ENCODE results near the gene CNDP1.
"Not testable (repeated sequence)": the region's sequence is repeated elsewhere in the genome, so short reads cannot be mapped to it uniquely, and the experiment has no call there.

The CNDP1 gene

DNA sequence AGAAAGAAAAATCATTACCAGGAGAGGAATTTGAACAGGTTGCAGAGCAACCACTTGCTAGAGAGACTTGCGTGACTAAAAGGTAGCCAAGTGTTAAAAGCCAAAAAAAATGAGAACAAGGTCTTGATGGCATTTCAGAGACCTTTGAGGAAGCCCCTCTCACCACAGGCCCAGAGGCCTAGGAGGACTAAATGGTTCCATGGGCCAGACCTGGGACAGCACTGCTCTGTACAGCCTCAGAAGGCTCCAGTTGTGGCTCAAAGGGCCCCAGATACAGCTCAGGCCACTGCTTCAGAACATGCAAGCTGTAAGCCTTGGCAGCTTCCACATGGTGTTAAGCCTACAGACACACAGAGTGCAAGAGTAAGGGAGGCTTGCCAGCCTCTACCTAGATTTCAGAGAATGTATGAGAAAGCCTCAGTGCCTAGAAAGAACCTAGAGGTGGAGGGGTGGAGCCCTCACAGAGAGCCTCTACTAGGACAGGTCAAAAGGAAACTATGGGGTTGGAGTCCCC is 15.3 kb downstream of the CNDP1 start:
- no peak for DNase-seq

DNA sequence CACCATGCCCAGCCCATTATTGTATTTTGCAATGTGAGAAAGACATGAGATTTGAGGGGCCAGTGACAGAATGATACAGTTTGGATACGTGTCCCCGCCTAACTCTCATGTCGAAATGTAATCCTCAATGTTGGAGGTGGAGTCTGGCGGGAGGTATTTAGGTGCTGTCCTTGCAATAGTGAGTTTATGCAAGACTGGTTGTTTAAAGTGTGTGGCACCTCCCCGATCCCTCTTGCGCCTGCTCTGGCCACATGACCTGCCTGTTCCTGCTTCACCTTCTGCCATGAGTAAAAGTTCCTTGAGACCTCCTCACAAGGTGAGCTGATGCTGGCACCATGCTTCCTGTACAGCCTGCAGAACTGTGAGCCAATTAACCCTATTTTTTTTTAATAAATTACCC is 16.6 kb downstream of the CNDP1 start:
- no peak for DNase-seq

DNA sequence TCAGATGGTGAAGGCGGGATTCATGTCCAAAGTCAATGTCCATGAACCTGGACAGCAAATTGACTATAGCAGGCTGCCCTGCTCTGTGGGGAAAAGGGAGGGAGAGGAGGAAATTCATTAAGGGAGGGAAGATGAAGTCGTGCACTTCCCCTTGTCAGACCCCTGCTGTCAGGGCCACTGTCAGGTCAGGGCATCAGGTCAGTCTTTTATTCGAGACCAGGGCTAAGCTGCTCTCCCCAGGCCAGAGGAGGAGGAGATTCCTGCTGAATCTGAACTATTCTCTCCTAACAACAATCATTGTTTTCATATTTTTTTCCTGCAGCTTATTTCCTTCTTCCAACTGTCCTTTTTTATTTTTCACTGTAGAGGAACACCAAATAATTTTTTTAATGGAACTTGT is 17.2 kb downstream of the CNDP1 start:
- no peak for DNase-seq

DNA sequence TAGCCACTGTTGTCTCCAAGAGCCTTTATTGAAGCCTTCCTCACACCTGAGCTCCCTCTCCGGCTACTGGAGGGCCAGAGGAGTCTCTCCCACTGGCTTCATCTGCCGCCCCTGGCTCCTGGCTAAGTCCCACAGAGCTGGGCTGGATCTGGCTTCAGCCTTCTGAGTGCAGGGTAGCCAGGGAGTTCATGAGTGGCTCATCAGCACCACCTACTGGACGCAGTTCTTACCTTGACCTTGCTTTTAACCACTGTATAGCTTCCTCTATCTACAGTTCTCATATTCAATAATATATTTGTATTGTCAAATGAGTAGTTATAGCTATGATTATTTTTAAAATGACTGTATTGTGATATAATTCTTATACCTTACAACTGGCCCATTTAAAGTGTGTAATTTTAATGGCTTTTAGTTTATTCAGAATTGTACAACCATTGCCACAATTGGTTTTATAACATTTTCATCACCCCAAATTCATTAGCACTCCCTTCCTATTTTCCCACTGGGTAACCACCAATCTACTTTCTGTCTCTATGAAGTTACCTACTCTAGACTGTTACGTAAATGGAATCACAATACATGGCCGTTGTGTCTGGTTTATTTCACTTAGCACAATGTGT is 17.7 kb downstream of the CNDP1 start:
- DNase-seq = peak; percentile 91

DNA sequence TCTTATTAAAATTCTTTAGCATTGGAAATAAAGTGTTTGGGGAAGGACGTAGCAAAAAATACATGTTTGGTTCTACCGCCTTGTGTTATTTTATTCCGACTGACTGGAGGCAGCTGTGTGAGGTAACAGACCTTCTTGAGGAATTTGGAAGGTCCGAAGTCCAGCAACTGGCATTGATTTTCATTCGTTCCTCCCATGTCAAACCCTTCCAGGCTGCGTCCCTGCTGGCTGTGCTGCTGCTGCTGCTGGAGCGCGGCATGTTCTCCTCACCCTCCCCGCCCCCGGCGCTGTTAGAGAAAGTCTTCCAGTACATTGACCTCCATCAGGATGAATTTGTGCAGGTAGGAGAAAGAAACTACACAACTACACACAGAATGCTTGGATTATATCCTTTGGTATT is 21.8 kb downstream of the CNDP1 start:
- no peak for DNase-seq

DNA sequence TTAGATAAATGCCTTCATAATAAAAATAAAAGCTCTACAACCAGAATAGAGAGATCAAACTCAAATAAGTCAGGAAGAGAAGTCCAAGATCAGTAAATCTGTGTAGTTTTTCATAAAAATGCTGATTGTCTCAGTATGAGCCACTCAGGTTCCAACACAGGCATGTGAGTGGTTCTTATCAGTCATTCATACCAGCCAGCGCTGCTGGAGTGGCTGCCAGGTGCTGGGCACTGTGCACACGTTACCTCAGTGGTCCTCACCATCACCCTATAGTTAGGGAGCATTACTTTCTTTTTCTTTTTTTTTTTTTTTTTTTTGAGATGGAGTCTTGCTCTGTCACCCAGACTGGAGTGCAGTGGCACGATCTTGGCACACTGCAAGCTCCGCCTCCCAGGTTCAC is 23.8 kb downstream of the CNDP1 start:
- no peak for DNase-seq

DNA sequence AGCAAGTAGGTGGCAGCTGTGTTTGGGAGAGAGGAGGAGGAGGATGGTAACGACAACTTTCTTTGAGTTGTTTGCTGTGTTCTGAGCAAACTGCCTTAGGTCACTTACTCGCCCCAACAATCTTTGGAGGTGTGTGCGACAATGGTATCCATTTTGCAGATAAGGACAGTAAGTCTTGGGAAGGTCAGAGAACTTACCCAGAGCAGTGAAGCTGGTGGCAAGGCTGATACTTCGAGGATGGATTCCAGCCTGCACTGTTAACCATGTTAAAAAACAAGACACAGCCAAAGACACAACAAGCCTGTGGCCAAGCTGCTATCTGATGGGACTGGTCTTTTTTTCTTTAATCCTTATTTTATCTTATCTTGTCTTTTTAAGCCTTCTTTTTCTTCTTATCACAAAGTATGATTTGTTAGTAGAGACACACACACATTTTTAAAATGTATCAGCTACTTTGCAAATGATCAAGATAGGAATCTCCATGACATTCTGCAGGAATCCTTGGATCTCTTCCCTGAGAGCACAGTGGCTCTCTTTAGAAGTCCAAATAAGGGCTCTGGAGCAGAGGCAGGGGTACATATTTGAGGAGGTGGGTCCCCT is 27.9 kb downstream of the CNDP1 start:
- DNase-seq = no peak

DNA sequence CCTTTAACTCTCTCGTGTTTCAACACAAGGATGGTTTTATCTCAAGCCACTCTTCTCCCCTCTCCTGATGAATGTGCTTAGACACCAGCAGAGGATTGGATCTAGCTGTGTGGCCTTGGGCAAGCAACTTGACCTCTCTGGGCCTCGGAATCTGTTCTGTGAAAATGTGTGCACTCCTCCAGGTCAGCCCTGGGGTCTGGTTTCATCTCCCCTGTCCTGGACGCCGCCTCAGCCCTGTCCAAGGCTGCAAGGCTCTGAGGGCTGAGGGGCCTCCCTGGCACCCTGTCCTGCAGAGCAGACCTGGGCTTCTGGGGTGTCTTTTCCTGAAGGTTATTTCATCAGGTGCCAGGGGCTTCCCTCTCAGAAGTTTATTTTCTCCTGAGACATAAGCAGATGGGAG is 28.5 kb downstream of the CNDP1 start:
- DNase-seq = no peak

DNA sequence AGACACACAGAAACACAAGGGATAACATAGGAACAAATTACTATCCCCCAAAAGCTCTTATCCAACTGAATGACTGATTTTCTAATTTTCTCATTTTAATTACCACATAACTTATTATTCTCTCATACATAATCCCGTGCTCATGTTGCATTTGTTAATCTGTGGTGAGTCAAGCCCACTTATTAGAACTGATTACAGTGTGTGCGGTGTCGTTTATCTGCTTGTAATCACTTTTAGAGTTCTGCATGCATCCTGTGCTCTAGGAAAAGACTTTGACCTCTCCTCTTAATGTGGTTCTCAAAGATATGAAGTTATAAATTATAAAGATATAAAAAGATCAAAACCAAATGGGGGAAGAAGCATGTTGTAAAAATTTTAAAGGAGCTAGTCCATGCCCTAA is 29.7 kb downstream of the CNDP1 start:
- no peak for DNase-seq

DNA sequence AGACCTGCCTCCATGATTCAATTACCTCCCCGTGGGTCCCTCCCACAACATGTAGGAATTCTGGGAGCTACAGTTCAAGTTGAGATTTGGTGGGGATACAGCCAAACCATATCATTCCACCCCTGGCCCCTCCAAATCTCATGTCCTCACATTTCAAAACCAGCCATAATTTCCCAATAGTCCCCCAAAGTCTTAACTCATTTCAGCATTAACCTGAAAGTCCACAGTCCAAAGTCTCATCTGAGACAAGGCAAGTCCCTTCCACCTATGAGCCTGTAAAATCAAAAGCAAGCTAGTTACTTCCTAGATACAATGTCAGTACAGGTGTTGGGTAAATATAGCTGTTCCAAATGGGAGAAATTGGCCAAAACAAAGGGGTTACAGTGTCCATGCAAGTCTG is 30.9 kb downstream of the CNDP1 start:
- DNase-seq = not testable (repeated sequence)

DNA sequence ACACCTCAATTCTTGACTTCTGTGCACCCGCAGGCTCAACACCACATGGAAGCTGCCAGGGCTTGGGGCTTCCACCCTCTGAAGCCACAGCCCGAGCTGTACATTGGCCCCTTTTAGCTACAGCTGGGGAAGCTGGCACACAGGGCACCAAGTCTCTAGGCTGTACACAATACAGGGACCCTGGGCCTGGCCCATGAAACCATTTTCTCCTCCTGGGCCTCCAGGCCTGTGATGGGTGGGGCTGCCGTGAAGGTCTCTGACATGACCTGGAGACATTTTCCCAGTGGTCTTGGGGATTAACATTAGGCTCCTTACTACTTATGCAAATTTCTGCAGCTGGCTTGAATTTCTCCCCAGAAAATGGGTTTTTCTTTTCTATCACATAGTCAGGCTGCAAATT is 31.7 kb downstream of the CNDP1 start:
- not testable (repeated sequence) for DNase-seq

DNA sequence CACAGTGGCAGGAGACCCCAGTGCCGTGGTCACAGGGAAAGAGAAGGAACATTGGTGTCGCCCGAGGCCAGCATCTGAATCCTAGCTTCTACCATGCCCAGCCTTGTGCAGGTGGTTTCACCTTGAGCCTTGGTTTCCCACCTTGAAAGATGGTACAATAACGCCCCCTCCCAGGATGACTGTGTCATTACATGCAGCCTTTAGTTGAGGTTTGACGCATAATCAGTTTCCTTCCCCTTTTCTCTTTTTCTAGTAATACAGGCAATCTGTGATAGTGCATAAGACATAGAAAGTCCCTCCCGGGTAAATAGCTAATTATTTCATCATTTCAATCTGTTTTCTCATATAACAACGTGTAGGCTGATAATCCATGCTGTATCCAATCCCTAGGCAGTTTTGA is 33.5 kb downstream of the CNDP1 start:
- no peak for DNase-seq

DNA sequence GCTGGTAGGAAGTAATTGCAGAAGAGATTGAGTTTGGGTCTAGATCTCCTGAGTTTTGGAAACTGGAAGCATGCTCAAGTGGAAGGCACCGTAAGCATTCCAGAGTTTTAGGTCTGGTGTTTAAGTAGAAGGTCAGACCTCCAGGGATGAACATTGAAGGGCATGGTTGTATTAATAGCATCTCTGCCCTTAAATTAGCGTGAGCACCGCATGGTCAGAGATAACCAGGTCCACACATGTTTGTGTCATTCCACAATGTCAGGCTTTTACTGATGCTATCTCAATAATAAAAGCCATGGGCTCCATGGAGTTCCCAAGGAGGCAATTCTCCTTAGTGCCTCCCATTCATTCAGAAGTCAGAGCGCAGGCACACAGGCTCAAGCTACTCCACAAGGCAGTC is 35.1 kb downstream of the CNDP1 start:
- DNase-seq = no peak

DNA sequence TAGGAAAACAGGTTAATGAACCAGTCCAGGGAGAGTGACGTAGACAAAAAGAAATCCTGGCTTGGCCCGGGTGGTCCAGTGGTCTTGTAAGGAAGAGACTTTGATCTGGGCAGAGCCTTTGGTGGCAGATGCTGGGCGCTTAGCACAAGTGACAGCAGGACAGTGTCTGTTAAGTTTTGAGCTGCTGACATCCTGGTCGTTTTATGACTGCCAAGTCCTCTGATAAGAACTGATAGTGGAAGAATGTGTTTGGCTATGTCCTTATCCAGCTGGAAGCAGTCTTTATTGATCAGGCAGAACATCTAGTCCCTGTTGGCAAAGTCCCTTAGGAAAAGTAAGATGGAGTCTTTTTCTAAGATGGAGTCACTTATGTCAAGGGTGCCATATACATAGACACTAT is 36.0 kb downstream of the CNDP1 start:
- no peak for DNase-seq

DNA sequence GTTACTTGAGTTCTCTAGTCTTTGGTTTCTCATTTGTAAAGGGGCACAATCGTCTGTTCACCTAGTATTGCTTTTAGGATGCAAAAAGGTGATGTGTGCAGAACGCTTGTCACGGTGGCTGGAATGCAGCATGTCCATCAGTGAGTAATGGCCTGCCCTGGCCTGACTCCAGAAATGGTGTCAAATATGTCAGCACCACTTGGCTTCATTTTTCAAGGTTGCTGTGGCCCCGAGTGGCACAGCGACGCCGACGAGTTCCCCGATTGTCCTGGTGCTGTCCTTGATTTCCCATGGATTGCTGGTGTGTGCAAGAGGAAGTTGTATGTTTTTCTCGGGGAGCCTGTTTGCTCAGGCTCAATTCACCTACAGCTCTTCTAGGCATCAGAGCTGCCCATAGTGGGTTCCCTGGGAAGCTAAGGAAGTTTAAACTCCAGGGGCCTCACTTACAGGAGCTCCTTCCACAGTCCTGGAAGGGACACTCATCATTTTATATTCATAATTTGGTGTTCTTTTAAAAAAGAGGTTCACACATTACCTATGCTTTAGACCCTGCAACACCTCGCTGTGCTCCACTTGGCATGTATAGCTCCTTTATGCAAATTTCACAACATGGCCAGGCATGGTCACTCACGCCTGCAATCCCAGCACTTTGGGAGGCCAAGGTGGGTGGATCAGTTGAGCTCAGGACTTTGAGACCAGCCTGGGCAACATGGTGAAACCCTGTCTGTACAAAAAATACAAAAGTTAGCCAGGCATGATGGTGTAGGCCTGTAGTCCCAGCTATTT is 37.8 kb downstream of the CNDP1 start:
- no peak for DNase-seq

DNA sequence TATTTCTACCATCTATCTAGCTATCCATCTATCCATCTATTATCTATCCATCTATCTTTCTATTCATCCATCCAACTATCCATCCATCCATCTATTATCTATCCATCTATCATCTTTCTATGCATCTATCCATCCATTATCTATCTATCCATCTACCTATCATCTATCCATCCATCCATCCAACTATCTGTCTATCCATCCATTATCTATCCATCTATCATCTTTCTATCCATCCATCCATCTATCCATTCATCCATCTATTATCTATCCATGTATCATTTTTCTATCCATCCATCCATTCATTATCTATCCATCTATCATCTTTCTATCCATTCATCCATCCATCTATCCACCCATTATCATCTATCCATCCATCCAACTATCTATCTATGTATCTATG is 38.8 kb downstream of the CNDP1 start:
- no peak for DNase-seq

DNA sequence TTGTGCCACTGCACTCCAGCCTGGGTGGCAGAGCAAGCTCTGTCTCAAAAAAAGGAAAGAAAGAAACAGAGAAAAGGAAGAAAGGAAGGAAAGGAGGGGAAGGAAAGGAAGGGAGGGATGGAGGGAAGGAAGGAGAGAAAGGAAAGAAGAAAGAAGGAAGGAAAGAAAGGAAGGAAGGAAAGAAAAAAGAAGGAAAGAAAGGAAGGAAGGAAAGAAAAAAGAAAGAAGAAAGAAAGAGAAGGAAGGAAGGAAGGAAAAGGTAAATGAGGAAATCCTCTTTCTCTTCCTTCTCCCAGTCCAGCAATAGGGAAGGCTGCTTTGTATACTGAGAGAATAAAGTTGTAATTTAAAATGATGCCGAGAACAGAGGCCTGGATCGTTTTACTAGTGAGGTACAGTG is 40.6 kb downstream of the CNDP1 start:
- DNase-seq = no peak

DNA sequence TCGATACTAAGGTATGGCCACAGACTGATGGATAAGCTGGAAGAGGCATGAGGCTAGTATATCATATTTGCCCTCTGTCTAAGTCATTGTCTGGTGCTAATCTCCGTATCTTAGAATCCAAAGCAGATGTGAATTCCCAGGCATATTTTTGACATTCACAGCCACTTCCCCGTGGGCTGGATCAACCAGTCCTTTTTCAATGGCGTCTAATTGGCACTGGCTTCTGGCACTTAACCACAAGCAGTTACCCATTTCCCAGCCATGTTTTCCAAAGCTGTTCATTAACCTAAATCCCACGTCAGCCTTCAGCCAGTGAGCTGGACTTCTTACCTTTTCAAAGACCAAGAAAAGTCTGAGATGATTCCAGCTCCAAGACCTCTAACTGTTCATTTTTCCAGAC is 42.7 kb downstream of the CNDP1 start:
- no peak for DNase-seq

DNA sequence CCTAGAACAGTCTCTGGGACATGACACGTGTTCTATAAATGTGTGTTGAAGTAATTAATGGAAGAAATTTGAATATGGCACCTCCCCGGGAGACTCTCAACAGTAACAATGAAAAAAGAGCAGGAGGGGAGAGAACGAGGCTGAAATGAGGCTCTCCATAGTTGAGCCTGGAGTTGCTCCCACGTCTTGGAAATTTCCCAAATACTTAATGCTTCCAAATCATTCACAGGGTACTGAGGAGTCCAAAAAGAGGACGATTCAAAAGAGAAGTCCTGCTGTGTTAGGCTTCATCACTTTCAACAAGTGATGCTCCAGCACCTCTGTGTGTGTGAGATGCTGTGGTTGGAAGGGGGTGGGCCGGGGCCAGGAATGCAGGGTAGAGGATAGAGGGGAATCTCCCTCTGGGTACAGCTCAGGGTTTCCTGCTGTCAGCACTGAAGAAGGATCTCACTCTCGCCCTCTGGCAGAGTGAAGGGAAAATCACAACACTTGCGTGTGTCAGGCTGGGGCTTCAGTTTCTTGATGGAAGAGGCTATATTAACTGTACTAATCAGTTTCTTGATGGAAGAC is 45.3 kb downstream of the CNDP1 start:
- no peak for DNase-seq

DNA sequence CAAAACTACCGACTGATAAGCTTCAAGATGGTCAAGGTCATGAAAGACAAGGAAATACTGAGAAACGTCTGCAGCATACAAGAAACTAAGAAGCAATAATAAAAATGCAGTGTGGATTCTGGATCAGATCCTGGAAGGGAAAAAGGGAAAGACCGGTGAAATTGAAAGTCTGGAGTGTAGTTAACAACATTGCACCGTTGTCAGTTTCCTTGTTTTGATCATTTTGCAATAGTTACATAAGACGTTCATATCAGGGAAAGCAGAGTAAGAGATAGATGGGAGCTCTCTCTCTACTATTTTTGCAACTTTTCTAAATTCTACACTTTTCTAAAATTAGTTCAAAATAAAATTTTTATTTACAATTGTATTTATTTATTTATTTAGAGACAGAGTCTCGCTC is 48.3 kb downstream of the CNDP1 start:
- DNase-seq = no peak

DNA sequence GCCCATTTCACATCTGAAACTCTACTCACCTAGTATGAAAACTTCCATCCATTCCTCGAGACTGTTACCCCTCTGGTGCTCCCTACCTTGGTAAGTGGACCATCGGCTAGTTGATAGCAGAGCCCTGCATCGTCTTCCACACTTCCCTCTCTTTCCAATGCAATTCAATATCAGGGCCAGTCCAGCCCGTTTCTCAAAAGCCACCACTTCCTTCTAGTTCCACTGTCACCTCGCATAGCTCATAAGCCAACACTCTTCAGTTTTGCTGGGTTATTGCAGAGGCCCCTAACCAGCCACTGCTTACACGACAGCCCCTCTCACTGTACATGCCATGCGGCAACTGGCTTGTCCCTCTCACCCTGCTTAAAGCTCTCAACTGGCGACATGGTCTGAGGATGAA is 53.1 kb downstream of the CNDP1 start:
- DNase-seq = no peak

DNA sequence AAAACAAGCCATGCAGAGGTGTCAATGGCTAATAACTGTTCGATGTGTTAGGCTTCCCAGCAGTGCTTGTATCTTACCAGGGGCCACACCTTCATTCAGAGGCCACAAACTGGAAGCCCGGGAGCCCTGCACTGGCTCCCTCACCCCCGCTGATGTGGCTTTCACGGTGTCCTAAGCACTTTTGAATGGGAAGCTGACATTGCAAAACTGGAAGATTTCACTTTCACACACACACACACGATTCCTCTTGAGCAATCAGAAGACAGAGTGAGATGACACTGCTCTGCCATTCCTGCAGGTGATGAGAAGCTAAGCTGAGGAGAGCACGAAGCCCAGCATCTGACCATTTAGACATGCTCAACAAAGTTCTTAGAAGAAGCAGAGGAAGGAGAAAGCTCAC is 54.7 kb downstream of the CNDP1 start:
- DNase-seq = no peak

DNA sequence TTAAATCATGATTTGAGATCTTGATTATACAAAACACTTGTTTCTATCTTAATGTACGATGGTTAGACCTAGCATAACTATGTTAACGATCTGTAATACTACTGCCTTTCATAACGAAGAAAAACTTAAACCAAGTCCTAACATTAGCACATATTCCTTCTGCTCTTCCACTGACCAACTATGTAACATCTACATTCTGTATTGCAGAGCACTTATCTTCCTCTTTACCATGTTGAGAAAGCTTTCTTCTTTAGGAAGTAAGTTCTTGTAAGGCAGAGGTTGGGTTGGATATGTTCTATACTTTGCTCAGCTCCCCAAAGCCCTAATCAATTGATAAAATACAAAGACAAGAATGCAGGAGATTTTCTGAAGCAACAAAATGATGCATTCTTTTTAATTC is 55.5 kb downstream of the CNDP1 start:
- no peak for DNase-seq

DNA sequence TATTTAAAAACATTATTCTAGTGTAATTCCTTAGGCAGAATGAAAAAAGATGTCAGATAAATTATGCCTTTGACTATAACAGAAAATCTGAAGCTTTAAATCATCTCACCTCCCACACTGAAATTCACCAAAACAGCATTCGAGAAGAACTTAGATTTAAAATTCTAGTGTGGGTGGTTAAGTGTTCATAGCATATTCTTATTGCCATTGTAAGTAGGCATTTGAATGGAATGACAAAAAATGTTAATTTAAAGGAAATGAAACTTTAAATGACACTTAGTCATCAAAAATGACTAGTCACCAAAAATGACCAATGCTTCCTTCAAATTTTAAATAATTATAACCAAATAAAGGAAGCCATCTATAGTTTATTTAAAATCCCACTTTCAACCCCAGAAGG is 56.4 kb downstream of the CNDP1 start:
- DNase-seq = no peak

All from midbrain (tissue), 1 donor.